Thyroid gland (tissue), 4 donors: ENCODE results near the gene SH2D4B. TPM values are rescaled to one million over a fixed set of nuclear protein-coding genes. Genes with fewer than 3 reads are reported as not detected.

Experiments used
- DNase-seq, 2 donors: peaks; one replicate each; pipeline ENCODE4 v3.0.0-alpha.2; 2019
- H3K27ac ChIP-seq, 3 donors: fragments of 200-600 bp; sonication (generic); 1 replicate in 2 of 3; 2 replicates in 1 of 3; pipeline ENCODE4 v1.5.1; 2016 to 2019; ENCODE audit warnings: mild to moderate bottlenecking in 1 of 3, moderate library complexity in 1 of 3
- H3K27me3 ChIP-seq: fragments of 200-600 bp; sonication (generic); one replicate; pipeline ENCODE4 v1.5.1; 2019
- H3K36me3 ChIP-seq, 2 donors: fragments of 200-600 bp; sonication (generic); one replicate each; pipeline ENCODE4 v1.5.1; 2016 to 2019
- H3K4me1 ChIP-seq, 2 donors: fragments of 200-600 bp; sonication (generic); one replicate each; pipeline ENCODE4 v1.5.1; 2017 to 2019
- H3K4me3 ChIP-seq, 3 donors: fragments of 200-600 bp; sonication (generic); replicated peaks in 1 of 3; 1 replicate in 2 of 3; 2 replicates in 1 of 3; pipeline ENCODE4 v1.5.1; 2016; ENCODE audit warnings: mild to moderate bottlenecking in 1 of 3
- H3K9me3 ChIP-seq: fragments of 200-600 bp; sonication (generic); one replicate; pipeline ENCODE4 v1.5.1; 2017
- POLR2A ChIP-seq, 2 donors: fragments of 450-650 bp; IDR thresholded peaks; one replicate each; pipeline ENCODE4 v1.6.1; 2017; ENCODE audit warnings: antibody characterized with exemption in 2 of 2, mild to moderate bottlenecking in 2 of 2, moderate library complexity in 1 of 2
- WGBS, 2 donors: methylation state at CpG; one replicate each; pipeline ENCODE4 v1.1.5; 2017; 5-methylcytosine and 5-hydroxymethylcytosine counted together
- intact Hi-C: fragments of 100-400 bp; cut with DNase I; formaldehyde crosslinking; loops from one replicate; pipeline ENCODE4 v1.15.1; 2023
- total RNA-seq, 4 donors: library from RNA; depleted of rRNA; stranded (reverse); fragments of >200 nt; gene quantifications; one replicate each; pipeline ENCODE4 v1.2.3, GENCODE V29; 2016
- TF ChIP-seq, protein P1 (sequence below), 6 experiments: fragments of 200-600 bp in 3 of 6; fragments of 450-650 bp in 3 of 6; sonication (generic) in 3 of 6; IDR thresholded peaks; one replicate each; pipeline ENCODE4 v1.5.1; 2016 to 2019; ENCODE audit warnings: antibody characterized with exemption in 6 of 6, mild to moderate bottlenecking in 2 of 6, inconsistent platforms in 1 of 6, moderate library complexity in 1 of 6

The SH2D4B gene
- total RNA-seq, 4 donors from 2014 or later, result 1.1 to 1.6 TPM; not detected in 2

DNA sequence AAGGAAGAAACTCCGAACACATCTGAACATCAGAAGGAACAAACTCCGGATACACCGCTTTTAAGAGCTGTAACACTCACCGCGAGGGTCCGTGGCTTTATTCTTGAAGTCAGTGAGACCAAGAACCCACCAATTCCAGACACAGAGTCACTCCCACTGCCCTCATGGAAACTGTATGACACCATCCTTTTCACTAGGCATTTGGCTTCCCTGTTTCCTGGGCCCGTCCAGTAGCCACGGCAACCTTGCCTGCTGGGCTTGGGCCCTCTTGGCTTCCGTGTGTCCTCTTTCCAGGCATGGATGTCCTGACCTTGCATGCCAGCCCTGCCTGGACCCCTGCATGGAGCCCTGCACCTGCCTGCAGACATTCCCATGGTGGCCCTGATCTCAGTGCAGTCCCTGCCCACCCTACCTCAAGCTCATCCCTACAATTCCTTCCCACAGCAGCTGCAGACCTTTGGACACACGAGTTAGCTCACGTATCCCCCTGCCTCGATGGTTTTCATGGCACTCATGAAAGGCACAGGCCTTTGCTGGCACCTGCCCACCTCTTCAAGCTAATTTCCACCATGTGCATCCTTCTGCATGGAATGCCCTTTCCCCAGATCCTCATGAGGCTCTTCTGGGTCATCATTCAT lies 6.7 kb downstream of the SH2D4B start:
- 86 to 97% methylated on average over 12 of the region's 12 CpGs for WGBS, 2 donors
- no peak for TF ChIP-seq POLR2A (IDR thresholded peaks at IDR 0.05)
- TF ChIP-seq, protein P1, sequence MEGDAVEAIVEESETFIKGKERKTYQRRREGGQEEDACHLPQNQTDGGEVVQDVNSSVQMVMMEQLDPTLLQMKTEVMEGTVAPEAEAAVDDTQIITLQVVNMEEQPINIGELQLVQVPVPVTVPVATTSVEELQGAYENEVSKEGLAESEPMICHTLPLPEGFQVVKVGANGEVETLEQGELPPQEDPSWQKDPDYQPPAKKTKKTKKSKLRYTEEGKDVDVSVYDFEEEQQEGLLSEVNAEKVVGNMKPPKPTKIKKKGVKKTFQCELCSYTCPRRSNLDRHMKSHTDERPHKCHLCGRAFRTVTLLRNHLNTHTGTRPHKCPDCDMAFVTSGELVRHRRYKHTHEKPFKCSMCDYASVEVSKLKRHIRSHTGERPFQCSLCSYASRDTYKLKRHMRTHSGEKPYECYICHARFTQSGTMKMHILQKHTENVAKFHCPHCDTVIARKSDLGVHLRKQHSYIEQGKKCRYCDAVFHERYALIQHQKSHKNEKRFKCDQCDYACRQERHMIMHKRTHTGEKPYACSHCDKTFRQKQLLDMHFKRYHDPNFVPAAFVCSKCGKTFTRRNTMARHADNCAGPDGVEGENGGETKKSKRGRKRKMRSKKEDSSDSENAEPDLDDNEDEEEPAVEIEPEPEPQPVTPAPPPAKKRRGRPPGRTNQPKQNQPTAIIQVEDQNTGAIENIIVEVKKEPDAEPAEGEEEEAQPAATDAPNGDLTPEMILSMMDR (IDR thresholded peaks at IDR 0.05), result no peak
- Histone ChIP-seq H3K36me3 (no peaks in the 10 kb centered on the region), H3K27ac (no peak overlapping the region), H3K4me1 (no peaks in the 10 kb centered on the region), H3K27me3 (no peaks in the 10 kb centered on the region), H3K9me3 (no peaks in the 10 kb centered on the region), H3K4me3 (no peak overlapping the region)
- intact Hi-C loops, result no loop called here
- DNase-seq, result no peak

DNA sequence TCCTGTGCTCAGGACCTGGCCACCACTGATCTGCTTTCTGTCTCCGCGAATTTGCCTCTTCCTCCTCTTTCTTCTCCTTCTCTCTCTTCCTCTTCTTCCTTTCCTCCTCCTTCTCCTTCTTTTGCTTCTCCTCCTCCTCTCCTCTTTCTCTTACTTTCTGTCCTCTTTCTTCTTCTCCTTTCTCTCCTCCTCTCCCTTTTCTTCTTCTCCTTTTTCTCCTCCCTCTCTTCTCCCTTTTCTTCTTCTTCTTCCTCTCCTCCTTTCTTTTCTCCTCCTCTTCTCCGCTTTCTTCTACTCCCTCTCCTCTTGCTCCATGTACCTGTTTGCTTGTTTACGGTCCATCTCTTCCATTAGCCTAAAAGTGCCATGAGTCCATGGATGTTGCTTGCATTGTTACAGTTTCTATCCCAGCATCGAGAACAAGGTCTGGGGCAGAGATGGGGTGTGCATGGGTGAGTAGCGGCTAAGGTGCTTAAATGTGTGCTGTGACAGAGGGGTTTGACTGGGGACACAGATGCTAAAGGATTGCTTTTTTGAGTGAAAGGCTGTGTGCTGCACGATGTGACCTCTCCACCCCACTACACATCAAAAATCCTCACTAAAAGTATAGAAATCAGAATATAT lies 7.7 kb downstream of the SH2D4B start:
- H3K9me3 ChIP-seq, result no peaks in the 10 kb centered on the region
- H3K27ac ChIP-seq, result no peak overlapping the region
- H3K4me3 ChIP-seq, result no peak overlapping the region
- no peak for TF ChIP-seq POLR2A (IDR thresholded peaks at IDR 0.05)
- TF ChIP-seq, protein P1 (IDR thresholded peaks at IDR 0.05), result no peak
- WGBS, 2 donors, result 91 to 92% methylated on average over 7 of the region's 7 CpGs
- intact Hi-C loops, result no loop called here
- DNase-seq, result no peak
- H3K36me3 ChIP-seq, result no peaks in the 10 kb centered on the region
- no peaks in the 10 kb centered on the region for H3K27me3 ChIP-seq
- H3K4me1 ChIP-seq, result no peaks in the 10 kb centered on the region

DNA sequence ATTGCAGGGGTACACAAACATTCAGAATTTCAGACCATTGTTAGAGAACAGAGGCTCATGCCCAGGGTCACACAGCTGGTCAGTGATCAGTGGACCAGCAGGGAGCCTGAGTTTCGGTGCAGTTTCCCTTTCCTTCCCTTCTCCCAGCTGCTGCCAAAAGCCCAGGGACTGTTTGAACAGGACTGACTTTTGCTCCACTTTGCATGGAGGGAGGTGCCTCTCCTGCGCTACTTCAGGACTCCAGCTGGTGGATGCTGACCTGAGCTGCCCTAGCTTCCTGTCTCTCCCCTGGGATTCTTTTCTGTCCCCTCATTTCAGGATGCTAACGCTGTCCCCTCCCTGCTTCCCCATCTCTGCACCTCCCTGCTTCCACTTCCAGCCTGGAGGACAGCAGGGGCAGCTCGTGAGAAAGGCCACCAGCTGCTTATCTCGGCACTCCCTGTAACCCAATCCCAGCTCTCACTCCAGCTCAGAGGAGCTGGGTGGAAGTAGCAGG lies 14.5 kb downstream of the SH2D4B start:
- H3K36me3 ChIP-seq, result no peaks in the 10 kb centered on the region
- H3K27me3 ChIP-seq, result no peaks in the 10 kb centered on the region
- peak; percentile 67 to 79 for DNase-seq
- peaks cover 7 to 12% of the 10 kb centered on the region in 2 donors for H3K4me1 ChIP-seq
- 15 to 31% methylated on average over 5 of the region's 5 CpGs for WGBS, 2 donors
- TF ChIP-seq, protein P1 (IDR thresholded peaks at IDR 0.05), result no peak
- no peak for TF ChIP-seq POLR2A (IDR thresholded peaks at IDR 0.05)
- H3K27ac ChIP-seq, result peak overlapping the region in 1 of 3 donors; percentile 48
- intact Hi-C loops, result no loop called here
- H3K4me3 ChIP-seq, result no peak overlapping the region
- no peaks in the 10 kb centered on the region for H3K9me3 ChIP-seq

DNA sequence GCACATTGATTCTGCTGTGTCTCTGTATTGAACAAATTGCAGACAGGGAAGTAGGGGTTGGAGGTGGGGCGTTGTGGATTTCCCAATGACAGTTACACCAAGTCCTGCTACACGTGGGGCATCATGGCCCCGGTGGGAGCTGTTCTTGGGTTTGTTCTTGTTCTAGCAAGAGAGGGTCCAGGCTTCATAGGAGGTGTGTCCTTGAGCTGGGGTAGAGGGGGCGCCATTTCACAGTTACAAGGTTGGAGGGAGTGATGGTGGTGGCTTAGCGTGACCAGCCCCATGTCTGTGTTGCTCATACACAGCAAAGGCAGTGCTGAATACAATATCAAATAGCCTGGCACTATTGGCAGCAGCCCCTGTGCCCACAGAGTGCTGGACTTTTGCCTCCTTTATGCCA lies 15.7 kb downstream of the SH2D4B start:
- Histone ChIP-seq H3K9me3 (no peaks in the 10 kb centered on the region), H3K4me3 (no peak overlapping the region), H3K4me1 (peaks cover 7 to 12% of the 10 kb centered on the region in 2 donors), H3K27ac (no peak overlapping the region), H3K27me3 (no peaks in the 10 kb centered on the region), H3K36me3 (no peaks in the 10 kb centered on the region)
- TF ChIP-seq, protein P1 (IDR thresholded peaks at IDR 0.05), result no peak
- no peak for TF ChIP-seq POLR2A (IDR thresholded peaks at IDR 0.05)
- WGBS, 2 donors, result 89 to 96% methylated on average over 5 of the region's 5 CpGs
- intact Hi-C loops, result no loop called here
- DNase-seq, result no peak

DNA sequence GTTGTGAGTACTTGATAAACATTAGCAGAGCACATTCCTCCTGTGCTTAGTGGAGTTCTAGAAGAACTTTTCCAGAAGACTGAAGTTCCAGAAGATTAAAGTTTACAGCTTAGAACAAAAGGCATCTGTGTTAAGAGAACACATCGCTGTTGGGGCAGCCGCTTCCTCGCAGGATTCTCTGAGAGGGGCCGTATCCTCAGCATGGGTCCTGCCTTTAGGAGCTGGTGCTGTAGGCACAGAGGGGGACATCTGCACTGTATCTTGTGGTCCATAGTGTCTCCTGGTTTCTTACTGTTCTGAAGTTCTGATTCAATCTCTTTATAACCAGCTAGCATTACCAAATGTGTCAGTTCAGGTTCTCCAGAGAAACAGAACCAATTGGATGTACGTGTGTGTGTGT lies 16.3 kb downstream of the SH2D4B start:
- intact Hi-C loops, result no loop called here
- H3K36me3 ChIP-seq, result no peaks in the 10 kb centered on the region
- no peak overlapping the region for H3K27ac ChIP-seq
- WGBS, 2 donors, result 90 to 92% methylated on average over 5 of the region's 5 CpGs
- H3K4me3 ChIP-seq, result no peak overlapping the region
- H3K27me3 ChIP-seq, result no peaks in the 10 kb centered on the region
- peaks cover 7 to 12% of the 10 kb centered on the region in 2 donors for H3K4me1 ChIP-seq
- H3K9me3 ChIP-seq, result no peaks in the 10 kb centered on the region
- TF ChIP-seq, protein P1 (IDR thresholded peaks at IDR 0.05), result no peak
- TF ChIP-seq POLR2A (IDR thresholded peaks at IDR 0.05), result no peak
- no peak for DNase-seq
